ENCODE data around the gene TEKT2. TPM values are rescaled to one million over a fixed set of nuclear protein-coding genes. Genes with fewer than 3 reads are reported as not detected.

Gene TEKT2
- total RNA-seq, 1 experiment from 2014 or later: not detected

DNA sequence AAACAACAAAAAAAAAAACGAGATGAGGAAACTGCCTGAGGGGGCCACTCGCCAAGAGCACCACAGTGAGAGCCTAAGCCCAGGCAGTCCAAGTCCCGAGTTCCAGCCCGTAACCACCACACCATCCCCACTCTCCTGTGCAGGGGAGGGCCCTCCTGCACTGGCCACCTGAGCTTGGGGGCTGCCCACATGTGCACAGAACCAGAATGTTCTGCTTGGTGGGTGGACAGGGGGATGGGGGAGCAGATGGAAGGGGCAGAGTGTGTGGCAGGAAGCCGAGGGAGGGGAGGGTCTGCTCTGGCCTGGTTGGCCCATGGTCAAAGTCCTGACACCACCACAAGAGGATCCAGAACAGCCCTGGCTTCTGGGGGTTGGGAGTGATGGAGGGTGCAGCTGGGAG is 22.4 kb downstream of the TEKT2 start:
- peak; percentile 33 for DNase-seq (ENCODE audit: low read depth)

DNA sequence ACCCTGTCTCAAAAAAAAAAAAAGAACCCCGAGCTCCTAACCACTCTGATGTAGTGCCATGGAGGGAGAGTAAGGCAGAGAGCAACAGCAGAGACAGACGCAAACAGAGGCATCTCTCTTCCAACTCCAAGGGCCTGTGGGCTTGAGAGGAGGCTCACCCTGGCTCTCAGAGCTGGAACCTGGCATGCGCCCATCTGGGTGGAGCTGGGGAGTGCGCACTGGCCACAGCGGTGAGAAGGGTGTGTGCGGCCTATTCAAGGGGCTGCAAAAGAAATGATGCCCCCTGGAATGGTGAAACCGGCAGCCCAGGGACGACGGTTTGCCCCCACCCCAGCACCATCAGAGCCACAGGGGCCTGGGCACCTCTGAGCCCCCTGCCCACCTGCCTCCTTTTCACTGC is 23.5 kb downstream of the TEKT2 start:
- DNase-seq (ENCODE audit: low read depth): no peak

DNA sequence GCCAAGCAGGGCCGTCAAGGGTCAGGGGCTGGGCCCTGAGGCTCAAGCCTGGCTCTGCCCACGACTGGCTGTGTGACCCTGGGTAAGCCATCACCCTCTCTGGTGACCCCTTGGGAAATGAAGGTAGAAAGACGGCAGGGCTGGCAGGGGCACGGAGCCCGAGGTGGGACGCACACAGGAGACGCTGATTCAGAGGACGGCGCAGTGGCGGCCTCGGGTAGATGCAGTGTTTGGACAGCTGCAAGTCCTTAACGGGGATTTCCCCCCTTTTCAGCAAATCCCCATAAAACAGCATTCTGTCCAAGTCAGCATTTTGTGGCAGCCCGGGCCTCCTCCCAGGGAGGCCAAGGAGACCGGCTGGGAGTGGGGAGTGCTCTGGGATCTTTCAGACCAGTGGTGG is 24.4 kb downstream of the TEKT2 start:
- peak; percentile 64 for DNase-seq (ENCODE audit: low read depth)

DNA sequence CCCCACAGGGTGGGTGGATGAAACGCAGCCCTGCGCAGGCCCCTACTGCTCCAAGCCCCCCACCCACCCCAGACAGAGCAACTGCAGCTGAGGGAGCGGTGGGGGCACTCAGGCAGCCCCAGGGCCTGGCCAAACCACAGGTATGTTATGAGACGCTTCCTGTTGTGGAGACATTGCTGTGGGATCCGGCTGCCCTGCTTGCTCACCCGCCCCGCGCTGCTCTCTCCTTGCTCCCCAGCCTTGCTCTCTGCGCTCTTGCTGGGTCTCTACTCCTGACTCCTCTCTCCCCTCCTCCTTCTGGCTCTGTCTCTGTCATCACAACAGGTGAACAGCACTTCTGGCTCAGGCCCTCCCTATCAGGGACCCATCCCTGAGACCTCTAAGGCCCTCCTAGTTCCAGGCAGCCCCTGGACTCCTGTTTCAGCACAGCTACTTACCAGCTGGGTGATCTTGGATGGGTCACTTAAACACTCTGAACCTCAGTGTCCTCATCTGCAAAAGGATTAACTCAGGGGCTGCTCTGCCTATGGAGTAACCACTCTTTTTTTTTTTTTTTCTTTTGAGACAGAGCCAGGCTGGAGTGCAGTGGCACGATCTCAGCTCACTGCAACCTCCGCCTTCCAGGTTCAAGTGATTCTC is 25.3 kb downstream of the TEKT2 start:
- DNase-seq (ENCODE audit: low read depth): peak; percentile 92

DNA sequence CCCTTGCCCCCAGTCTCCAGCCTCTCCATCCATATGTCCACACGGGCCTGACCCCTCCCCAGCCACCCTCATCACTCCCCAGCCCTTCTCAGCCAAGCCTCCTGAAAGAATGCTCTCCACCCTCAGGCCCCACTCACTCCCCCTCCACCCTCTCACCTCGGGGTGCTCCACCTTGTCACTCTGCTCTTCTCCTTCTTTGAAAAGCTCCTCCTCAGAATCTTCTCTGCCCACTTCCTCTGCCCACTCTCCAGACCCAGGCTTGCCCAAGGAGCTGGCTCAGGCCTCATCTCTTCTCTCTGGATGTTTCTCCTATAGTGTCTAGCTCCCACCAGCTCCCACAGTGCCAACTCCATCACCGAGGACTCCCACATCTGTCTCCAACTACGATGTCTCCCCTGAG is 27.3 kb downstream of the TEKT2 start:
- DNase-seq (ENCODE audit: low read depth): no peak

DNA sequence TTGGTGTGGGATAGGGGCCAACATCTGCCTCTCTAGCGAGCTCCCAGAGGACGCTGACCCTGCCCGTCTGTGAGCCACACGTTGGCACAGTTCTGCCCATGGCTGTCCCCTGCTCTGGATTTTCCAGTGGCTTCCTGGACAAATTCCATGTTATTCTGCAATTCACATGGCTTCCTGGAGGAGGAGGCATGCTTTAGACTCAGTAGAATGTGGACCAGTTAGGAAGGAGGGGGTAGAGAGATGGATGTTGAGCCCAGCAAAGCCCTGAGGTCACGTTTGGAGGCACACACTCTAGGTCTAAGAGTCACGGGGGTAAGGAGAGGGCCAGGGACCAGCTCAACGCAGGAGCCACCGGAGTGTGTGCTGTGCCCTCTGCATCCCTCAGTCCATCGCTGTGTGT is 28.9 kb downstream of the TEKT2 start:
- no peak for DNase-seq (ENCODE audit: low read depth)

DNA sequence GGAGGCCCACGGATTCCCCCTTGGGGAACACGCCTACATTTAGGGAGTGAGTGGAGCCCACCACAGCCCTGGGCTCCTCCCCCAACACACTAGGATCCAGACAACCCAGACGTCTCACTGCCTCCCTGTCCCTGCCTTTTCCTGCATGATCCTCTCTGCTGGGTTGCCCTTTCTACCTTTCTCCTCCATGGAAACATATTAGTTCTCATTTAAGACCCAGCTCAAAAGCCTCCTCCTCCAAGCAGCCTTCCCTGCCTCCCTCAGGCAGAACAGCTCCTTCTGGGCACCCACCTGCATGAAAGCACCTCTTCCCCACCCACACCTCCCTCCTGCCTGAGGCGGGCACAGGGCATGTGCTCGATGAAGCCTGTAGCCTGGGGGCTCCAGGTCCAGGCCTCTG is 30.5 kb downstream of the TEKT2 start:
- no peak for DNase-seq (ENCODE audit: low read depth)

DNA sequence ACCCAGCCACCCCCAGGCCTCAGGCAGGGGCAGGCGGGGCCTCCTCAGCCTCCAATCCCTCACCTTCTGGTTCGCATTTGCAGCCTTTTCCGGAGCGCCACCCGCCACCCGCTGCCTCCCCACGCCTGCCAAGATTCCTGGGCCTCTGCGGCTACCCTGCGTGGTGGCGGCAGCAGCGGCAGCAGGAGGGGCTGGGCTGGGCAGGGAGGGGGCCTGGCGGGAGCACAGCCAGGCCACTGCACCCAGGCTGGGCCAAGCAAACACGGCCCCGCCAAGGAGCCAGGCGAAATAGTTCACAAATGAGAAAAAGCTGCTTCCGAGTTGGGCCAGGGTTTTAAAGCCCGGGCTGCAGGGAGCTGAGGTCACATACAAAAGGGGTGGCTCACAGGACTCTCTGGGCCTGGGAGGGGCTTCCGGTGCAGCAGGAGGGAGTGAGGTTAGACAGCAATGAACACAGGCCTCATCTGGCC is 31.3 kb downstream of the TEKT2 start:
- peak; percentile 85 for DNase-seq (ENCODE audit: low read depth)

DNA sequence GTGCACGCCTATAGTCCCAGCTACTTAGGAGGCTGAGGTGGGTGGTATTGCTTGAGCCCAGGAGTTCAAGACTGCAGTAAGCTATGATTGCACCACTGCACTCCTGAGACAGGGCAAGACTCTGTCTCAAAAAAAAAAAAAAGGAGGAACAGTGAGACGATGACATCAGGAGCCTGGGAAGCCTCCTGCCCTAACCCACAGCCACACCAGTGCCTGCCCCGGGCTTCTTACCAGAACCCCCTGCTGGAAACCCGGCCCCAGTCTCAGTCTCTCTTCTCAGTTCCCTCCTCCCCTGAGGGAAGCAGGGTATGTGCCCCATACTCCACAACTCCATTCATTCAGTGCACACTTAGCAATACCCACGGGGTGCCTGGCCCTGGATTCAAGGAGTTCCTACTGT is 32.0 kb downstream of the TEKT2 start:
- DNase-seq (ENCODE audit: low read depth): peak; percentile 67

DNA sequence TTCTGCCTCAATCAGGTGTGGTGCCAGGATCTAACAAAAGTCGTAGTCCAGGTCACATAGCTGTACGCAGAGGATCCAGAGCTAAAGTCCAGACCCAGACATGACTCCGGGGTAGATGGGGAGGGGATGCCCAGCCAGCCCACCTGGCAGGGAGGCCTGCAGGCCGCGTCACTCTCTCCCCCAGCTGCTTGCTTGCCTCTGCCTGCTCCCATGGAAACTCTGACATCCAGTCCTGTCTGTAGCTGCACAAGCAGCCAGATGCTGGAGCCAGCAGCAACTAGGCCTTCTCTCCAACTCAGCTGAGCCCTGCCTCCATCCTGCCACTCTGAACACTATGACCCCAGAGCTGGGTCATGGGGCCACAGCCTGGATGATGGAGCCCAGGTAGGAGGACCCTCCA is 33.0 kb downstream of the TEKT2 start:
- DNase-seq (ENCODE audit: low read depth): no peak

DNA sequence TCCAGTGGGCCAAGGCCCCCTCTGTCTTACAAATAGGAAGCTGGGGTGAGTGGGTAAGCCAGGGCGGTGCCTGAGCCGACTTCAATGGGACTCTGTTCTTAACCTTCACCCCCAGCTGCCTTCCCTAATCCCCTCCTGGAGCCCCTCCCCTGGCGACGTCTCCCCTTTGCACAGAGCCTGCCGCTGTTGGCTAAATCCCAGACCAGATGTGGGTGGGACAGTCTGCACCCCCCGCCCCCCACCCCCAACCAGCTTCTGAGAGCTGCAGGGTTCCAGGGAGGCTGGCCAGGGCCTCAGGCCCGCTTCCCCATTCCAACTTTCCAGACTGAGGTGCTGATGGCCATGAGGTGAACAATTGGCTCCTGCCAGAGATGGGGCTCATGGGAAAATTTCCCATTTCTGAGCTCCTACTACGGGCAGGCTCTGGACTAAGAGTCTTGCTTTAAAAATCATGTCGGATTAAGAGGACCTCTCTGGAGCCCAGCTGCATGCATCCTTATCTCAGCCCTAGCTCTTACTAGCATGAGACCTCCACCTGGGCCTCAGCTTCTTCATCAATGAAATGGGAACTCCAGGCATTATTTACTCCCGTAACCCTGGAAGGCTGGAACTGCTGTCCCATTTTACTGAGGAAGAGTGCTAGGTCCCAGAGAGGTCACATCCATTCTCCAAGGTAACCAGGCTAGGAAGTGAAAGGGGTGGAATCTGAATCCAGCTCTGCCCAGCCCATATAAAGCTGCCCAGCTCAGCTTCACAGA is 34.7 kb downstream of the TEKT2 start:
- no peak for DNase-seq (ENCODE audit: low read depth)

DNA sequence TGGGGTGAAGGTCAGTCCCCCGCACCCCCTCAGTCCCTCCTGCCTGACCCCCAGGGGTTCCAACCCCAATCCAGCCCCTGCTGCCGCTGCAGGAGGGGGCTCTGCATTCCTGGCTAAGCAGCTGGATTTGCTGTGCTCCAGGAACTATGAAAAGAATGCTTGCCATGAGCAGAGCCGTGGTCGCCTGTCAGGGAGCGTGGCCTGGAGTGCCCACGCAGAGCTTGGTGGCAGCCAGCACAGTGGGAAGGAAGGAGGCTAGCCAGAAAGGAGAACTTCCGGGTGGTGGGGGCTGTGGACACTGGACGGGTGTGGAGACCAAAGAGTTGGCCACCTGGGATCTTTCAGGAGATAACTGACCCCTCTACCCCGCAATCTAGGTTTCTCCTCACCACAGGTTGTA is 35.6 kb downstream of the TEKT2 start:
- no peak for DNase-seq (ENCODE audit: low read depth)

DNA sequence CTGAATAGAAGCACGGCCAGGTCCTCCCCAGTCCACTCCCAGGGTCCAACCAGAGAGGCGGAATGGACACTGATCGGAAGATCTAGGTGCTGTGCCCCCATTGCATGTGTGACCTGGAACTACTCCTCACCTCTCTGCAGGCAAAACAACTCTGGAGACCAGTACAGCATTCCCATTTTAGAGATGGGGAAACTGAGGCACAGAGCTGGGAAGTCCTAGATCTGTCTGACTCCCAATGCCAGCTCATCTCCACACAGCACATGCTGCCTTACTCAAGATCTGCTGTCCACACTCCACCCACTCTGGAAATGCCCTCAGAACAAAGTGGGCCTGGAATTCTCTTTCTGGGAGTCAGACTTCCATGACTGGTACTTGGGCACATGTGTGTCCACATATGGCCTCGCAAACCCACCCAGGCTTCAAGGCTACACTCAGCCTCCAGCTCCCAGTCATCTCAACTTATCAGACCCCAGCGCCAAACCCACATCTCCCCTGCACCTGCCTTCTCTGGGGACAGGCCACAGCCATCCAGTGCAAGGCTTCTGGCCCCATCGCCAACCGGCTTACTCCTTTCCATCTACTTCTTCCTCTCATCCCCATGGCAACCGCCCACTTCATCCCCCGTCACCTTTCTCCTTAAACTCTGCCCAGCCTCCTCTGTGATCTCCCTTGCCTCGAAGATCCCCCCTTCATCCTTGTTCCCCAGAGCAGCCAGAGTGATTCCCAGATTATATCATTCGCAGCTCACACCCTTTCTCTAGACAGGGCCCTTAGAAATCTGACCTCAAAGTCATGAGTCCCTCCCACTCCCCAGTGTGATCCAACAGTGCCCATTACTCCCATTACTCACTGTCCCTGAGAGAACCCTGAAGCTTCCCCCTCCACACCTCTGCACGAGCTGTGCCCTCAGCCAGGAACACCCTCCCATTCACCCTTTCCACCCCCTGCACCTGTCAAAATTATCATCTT is 38.5 kb downstream of the TEKT2 start:
- no peak for DNase-seq (ENCODE audit: low read depth)

DNA sequence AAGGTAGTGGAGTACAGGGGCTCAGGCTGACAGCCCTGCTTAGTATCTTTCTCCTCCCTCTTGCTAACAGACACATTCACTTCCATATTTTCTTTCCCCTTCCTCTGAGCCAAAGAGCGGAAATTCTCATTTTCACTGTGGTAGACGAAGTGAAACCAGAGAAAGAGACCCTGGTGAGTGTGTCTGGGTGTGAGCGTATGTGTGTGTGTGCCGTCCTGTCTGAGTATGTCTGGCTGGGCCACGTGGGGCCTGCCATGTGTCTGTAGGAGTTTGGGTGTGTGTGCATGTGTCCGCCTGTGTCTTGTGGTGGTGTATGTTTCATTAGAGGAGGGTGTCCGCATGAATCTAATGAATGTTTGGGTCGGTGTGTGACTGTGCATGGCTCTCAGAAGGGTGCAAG is 39.5 kb downstream of the TEKT2 start:
- DNase-seq (ENCODE audit: low read depth): no peak

DNA sequence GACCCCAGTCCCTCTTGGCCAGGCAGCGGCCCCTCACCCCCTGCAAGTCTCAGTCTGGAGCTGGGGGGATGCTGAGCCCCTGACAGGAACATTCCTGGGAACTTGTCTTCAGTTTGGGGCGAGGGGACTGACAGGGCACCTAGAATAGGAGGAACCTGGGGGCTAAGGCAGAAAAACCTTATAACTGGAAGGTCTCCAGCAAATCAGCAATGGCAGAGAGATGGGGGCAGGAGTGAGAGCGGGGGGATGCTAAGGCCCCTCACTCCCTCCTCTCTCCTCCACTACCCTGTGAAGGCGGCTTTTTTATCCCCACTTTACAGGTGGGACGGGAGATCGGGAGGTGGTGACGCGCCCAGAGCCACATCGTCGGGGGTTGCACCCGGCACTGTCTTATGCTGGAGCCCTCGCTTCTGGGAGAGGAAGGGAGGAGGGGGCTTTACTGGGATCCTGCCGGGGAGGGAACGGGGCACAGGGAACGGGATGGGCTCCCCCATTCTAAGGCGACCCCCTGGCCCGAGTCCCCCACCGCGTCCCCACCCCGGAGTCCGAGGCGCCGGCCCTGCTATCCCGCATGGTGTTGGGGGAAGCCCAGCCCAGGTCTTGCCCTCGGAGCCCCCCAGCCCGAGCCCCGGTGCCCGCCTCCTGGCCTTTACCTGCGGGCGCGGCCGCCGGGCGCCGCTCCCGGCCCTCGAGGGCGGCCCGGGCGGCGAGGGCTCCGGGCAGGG is 40.7 kb downstream of the TEKT2 start:
- no peak for DNase-seq (ENCODE audit: low read depth)

DNA sequence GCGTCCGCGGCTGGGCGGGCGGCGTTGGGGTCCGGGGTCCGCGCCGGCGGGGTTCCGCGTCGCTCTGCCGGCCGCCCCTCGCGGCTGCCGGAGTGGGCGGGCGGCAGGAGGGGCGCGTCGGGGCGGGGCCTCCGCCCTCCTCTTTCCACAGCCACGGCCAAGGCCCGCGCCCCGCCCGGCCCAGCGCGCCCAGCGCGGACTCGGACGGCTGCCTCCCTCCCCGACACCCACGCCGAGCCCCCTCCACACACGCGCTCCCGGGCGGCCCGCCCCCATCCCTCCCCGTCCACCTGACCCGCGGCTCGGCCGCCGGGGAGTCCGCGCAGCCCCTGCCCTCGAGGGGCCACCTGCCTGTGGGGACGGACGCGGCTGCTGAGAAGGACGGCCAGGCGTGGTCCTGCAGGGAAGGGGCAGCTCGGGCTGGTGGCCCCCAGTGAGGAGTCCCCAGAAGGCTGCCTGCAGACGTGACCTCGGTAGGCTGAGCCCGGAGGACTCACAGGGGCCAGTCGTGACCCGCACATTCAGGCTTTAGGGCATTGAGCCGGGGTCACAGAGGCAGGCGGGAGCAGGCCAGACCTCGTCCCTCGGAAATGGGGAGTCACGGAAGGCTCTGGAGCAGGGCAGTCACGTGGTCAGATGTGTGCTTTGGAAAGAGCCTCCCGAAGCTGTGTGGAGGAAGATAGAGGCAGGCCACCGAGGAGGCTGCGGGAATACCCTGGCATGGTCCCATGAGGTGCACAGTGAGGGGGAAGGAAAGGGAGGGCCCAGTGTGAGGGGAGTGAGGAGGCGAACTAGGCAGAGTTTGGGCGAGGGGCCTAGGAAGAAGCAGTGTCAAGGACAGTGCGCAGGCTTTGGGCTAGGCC is 41.5 kb downstream of the TEKT2 start, which contains the start of gene COL8A2:
Gene COL8A2 (minus strand): TSS at position 94 of the 863 bp plus-strand sequence. CDS start 24,980 bp downstream, outside the sequence.
- no peak for DNase-seq (ENCODE audit: low read depth)

DNA sequence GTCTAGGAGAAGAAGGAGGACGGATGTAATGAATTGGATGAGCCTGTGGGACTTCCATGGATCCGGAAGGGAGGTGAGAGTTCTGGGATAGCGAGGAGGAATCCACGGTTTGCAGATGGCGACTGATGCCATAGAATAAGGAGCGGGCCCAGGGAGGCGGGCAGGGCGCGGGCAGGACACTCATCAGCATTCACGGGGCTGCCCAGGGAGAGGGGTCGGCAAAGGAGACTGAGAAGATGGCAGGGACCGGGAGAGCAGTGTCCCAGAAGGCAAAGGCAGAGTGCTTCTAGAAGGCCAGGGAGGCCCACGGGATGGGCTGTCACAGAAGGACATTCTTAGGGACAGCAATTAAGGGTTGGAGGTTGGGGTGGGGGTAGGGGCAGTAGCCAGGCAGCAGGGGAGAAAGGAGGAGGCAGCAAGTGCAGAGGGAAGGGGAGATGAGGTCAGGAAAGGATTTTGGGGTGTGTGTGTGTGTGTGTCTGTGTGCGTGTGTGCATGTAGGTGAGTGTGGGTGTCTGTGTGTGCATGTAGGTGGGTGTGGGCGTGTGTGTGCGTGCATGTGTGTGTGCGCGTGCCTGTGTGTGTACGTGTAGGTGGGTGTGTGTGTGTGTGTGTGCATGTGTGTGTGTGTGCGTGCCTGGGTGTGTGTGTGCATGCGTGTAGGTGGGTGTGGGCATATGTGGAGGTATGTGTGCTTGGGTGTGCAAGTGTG is 42.3 kb downstream of the TEKT2 start:
- DNase-seq (ENCODE audit: low read depth): no peak

DNA sequence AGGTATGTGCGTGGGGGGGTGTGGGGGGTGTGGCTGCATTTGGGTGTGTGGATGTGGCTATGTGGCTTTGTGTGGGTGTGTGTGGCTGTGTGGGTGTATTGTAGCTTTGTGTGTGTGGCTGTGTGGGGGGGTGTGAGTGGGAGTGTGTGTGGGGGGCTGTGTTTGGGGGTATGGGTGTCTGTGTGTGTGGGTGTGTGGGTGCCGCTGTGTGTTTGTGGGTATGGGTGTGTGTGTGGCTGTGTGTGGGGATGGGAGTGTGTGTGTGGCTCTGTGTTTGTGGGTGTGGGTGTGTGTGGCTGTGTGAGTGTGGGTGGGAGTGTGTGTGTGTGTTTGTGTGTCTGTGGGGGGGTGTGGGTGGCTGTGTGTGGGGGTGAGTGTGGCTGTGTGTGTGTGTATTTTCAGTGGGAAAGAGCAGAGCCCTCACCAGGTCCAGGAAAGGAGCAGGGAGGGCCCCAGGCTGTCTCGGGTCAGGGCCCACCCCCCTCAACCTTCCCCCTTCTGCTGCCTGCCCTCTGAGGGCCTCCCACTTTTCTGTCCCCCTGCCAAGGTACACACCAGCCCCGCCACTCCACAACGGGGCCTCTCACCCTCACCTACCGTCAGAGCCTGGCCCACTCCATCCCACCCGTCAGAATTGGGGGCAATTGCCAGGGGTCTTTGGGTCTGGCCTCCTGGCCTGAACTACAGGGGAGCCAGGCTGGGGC is 43.1 kb downstream of the TEKT2 start:
- no peak for DNase-seq (ENCODE audit: low read depth)

Data from M059J (cell line).